ENCODE measurements around the gene MAD2L2. TPM values are rescaled to one million over a fixed set of nuclear protein-coding genes. Genes with fewer than 3 reads are reported as not detected.

Gene MAD2L2
- total RNA-seq, 4 donors from 2014 or later, result 19.4 to 43.7 (median 24.3) TPM

DNA sequence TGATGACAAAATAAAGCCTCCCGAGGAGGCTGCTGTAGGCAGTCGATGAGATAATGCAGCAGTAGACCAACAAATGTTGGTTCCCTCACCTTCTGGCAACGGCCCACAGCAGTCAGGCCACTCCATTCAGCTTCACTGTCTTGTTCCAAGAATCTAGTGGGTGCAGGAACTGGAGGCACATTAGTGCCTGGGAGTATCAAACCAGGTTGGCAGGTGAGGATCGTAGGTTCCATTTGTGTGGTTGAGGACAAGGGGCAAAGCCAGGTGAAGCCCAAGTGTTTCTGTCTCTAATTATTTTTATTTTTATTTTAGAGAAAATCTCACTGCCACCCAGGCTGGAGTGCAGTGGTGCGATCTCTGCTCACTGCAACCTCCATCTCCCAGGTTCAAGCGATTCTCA, 40.0 kb downstream of the MAD2L2 start:
- H3K27ac ChIP-seq, result no peak overlapping the region
- TF ChIP-seq POLR2A (IDR thresholded peaks at IDR 0.05), result no peak
- TF ChIP-seq, protein P1, sequence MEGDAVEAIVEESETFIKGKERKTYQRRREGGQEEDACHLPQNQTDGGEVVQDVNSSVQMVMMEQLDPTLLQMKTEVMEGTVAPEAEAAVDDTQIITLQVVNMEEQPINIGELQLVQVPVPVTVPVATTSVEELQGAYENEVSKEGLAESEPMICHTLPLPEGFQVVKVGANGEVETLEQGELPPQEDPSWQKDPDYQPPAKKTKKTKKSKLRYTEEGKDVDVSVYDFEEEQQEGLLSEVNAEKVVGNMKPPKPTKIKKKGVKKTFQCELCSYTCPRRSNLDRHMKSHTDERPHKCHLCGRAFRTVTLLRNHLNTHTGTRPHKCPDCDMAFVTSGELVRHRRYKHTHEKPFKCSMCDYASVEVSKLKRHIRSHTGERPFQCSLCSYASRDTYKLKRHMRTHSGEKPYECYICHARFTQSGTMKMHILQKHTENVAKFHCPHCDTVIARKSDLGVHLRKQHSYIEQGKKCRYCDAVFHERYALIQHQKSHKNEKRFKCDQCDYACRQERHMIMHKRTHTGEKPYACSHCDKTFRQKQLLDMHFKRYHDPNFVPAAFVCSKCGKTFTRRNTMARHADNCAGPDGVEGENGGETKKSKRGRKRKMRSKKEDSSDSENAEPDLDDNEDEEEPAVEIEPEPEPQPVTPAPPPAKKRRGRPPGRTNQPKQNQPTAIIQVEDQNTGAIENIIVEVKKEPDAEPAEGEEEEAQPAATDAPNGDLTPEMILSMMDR (IDR thresholded peaks at IDR 0.05), result no peak
- TF ChIP-seq POLR2AphosphoS5 (IDR thresholded peaks at IDR 0.05), result no peak
- no peak for TF ChIP-seq EP300 (IDR thresholded peaks at IDR 0.05)
- H3K36me3 ChIP-seq, result no peaks in the 10 kb centered on the region
- H3K9me3 ChIP-seq, result no peaks in the 10 kb centered on the region
- H3K27me3 ChIP-seq, result peaks cover 58% of the 10 kb centered on the region
- no peak for ATAC-seq
- no peaks in the 10 kb centered on the region for H3K4me1 ChIP-seq
- 66% methylated on average over 3 of the region's 6 CpGs; no CpG with 5 or more reads in 1 of the 2 donors for WGBS, 2 donors (ENCODE audit: low coverage in 1 of 2)
- no peak overlapping the region for H3K4me3 ChIP-seq

DNA sequence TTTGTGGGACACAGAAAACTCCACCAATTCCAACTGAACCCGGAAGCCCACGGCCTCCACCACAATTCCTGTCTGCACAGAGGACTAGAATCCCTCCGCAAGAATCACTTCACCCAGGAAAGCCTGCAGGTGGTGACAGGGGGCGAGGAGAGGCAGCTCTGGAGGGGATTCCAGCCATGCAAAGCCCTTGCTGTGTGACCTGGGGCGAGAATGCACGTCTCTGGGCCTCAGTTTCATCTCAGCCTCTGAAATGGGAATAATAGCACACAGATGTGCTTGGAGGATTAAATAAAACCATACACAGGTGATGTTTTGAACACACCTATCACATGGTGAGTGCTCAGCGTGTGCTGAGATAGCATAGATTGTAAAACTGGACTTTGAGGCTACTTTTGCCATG, 40.8 kb downstream of the MAD2L2 start:
- Histone ChIP-seq H3K36me3 (no peaks in the 10 kb centered on the region), H3K27me3 (peaks cover 61% of the 10 kb centered on the region), H3K27ac (no peak overlapping the region), H3K9me3 (no peaks in the 10 kb centered on the region), H3K4me3 (no peak overlapping the region), H3K4me1 (no peaks in the 10 kb centered on the region)
- TF ChIP-seq, protein P1 (IDR thresholded peaks at IDR 0.05), result no peak
- no peak for TF ChIP-seq POLR2A (IDR thresholded peaks at IDR 0.05)
- TF ChIP-seq EP300 (IDR thresholded peaks at IDR 0.05), result no peak
- TF ChIP-seq POLR2AphosphoS5 (IDR thresholded peaks at IDR 0.05), result no peak
- 57 to 60% methylated on average over 1 to 5 of the region's 7 CpGs for WGBS, 2 donors (ENCODE audit: low coverage in 1 of 2)
- no peak for ATAC-seq

DNA sequence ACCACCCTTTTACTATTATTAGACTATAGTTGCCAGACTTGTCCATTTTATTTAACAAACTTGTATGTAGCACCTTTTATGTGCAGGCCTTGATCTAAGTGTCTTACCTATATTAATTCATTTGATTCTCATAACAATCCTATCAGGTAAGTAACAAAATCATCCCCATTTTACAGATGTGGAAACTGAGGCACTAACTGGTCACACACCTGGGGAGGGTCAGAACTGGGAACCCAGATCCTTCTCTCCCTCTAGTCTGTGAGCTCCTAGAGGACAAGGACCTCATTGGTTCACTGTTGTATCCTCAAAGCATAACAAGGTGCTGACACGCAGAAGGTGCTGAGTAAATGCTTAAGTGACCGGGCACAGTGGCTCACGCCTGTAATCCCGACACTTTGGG, 41.6 kb downstream of the MAD2L2 start:
- H3K27me3 ChIP-seq, result peaks cover 69% of the 10 kb centered on the region
- WGBS, 2 donors (ENCODE audit: low coverage in 1 of 2), result 95% methylated on average over 3 of the region's 4 CpGs; no CpG with 5 or more reads in 1 of the 2 donors

DNA sequence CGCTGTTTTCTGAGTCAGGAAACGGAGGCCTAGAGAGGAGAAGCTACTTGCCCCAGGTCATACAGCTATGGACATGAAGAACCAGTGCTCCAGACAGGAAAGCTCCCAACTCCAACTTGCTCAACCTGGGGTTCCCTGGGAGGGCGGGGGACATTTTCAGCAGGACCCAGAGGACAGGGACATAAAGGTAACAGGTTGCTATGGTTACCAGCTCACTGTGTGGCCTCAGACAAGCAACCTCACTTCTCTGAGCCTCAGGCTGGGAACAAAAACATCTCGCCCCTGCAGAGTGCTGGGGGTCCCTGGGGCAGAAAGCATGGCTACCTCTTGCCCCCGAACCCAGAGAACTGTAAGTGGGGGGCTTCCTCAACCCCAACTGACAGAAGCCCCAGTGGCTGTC, 42.8 kb downstream of the MAD2L2 start:
- Histone ChIP-seq H3K4me1 (no peaks in the 10 kb centered on the region), H3K27ac (no peak overlapping the region), H3K4me3 (no peak overlapping the region), H3K9me3 (no peaks in the 10 kb centered on the region), H3K27me3 (peaks cover 72% of the 10 kb centered on the region), H3K36me3 (no peaks in the 10 kb centered on the region)
- TF ChIP-seq POLR2AphosphoS5 (IDR thresholded peaks at IDR 0.05) (no peak), POLR2A (IDR thresholded peaks at IDR 0.05) (no peak)
- ATAC-seq, result no peak
- WGBS, 2 donors (ENCODE audit: low coverage in 1 of 2), result 57% methylated on average over 2 of the region's 5 CpGs; no CpG with 5 or more reads in 1 of the 2 donors

More for the DNA sequence above, 41.6 kb downstream of the MAD2L2 start:
- H3K36me3 ChIP-seq, result no peaks in the 10 kb centered on the region
- no peak overlapping the region for H3K4me3 ChIP-seq
- H3K27ac ChIP-seq, result no peak overlapping the region
- no peak for ATAC-seq
- no peaks in the 10 kb centered on the region for H3K4me1 ChIP-seq
- no peaks in the 10 kb centered on the region for H3K9me3 ChIP-seq
- TF ChIP-seq EP300 (IDR thresholded peaks at IDR 0.05) (no peak), POLR2A (IDR thresholded peaks at IDR 0.05) (no peak), POLR2AphosphoS5 (IDR thresholded peaks at IDR 0.05) (no peak)
- TF ChIP-seq, protein P1 (IDR thresholded peaks at IDR 0.05), result no peak

DNA sequence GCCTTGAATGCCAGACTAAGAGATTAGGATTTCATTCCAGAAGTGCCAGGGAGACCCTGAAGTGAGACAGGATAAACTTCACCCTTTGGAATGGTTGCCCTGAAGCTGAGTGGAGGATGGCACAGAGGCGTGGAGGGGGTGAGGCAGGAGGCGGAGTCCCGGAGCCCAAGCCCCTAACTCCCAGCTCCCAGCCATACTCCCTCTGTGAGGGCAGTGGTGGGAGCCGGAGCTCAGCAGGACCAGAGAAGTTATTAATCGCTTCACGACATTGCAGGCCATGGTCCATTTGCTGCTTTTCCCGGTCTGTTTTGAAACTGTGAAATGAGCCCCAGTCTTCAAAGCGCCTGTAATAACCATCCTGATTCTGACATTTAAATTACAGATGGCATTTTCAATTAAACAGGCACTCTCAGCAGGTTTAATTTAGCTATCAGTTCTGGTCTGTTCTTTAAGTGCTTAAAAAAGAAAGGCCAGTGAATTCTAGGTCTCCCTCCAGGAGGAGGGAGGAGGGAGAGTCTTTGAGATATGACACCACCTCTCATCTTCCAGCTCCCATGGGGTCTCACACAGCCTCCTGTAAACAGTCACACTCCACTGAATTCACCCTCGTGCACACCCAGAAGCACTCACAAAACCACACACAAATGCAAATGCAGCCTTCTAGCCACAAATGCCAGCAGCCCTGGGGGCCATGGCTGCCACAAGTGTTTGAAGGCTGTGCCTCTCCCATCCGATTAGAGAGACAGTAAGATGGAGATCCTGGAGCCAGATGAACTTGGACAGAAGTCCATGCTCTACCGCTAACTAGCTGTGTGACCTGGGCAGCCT, 46.4 kb downstream of the MAD2L2 start:
- 65 to 80% methylated on average over 4 to 9 of the region's 11 CpGs for WGBS, 2 donors (ENCODE audit: low coverage in 1 of 2)
- H3K4me3 ChIP-seq, result no peak overlapping the region
- H3K4me1 ChIP-seq, result no peaks in the 10 kb centered on the region
- TF ChIP-seq POLR2AphosphoS5 (IDR thresholded peaks at IDR 0.05) (no peak), EP300 (IDR thresholded peaks at IDR 0.05) (no peak)
- H3K27ac ChIP-seq, result no peak overlapping the region
- peaks cover 88% of the 10 kb centered on the region for H3K27me3 ChIP-seq
- ATAC-seq, result no peak
- H3K9me3 ChIP-seq, result no peaks in the 10 kb centered on the region
- no peaks in the 10 kb centered on the region for H3K36me3 ChIP-seq
